ENCODE data around the gene MAGEA3.
"Not testable (repeated sequence)": the region's sequence is repeated elsewhere in the genome, so short reads cannot be mapped to it uniquely, and the experiment has no call there.

The MAGEA3 gene

GRCh38 chrX:152697952-152698931 lies at the start of gene MAGEA3:
MAGEA3 (plus strand) TSS chrX:152698794; CDS start chrX:152700833, 2,039 bp downstream.
- DNase-seq (ENCODE audit: low spot score), result not testable (repeated sequence)

- DNase-seq (ENCODE audit: low spot score), result no peak
These were observed 46.5 kb upstream of the MAGEA3 start for GRCh38 chrX:152652060-152652459.

GRCh38 chrX:152652467-152652866 lies 46.1 kb upstream of the MAGEA3 start:
- no peak for DNase-seq (ENCODE audit: low spot score)

- DNase-seq (ENCODE audit: low spot score), result no peak
These were observed 42.5 kb upstream of the MAGEA3 start for GRCh38 chrX:152656087-152656486.

- no peak for DNase-seq (ENCODE audit: low spot score)
These were observed 41.7 kb upstream of the MAGEA3 start for GRCh38 chrX:152656890-152657289.

- no peak for DNase-seq (ENCODE audit: low spot score)
These were observed 40.3 kb upstream of the MAGEA3 start for GRCh38 chrX:152658302-152658701.

- DNase-seq (ENCODE audit: low spot score), result no peak
These were observed 35.5 kb upstream of the MAGEA3 start for GRCh38 chrX:152663086-152663485.

GRCh38 chrX:152674135-152674534 lies 24.5 kb upstream of the MAGEA3 start:
- DNase-seq (ENCODE audit: low spot score), result no peak

- not testable (repeated sequence) for DNase-seq (ENCODE audit: low spot score)
These were observed 23.9 kb upstream of the MAGEA3 start for GRCh38 chrX:152674652-152675051.

GRCh38 chrX:152681012-152681411 lies 17.6 kb upstream of the MAGEA3 start:
- DNase-seq (ENCODE audit: low spot score), result not testable (repeated sequence)

GRCh38 chrX:152700390-152700789 lies 1.8 kb downstream of the MAGEA3 start:
- not testable (repeated sequence) for DNase-seq (ENCODE audit: low spot score)

GRCh38 chrX:152706500-152706899 lies 7.9 kb downstream of the MAGEA3 start:
- not testable (repeated sequence) for DNase-seq (ENCODE audit: low spot score)

- not testable (repeated sequence) for DNase-seq (ENCODE audit: low spot score)
These were observed 10.6 kb downstream of the MAGEA3 start, which contains the start of gene CSAG2 for GRCh38 chrX:152709173-152709572. CSAG2 (minus strand) TSS chrX:152709273; CDS start chrX:152709112, 161 bp downstream.

- not testable (repeated sequence) for DNase-seq (ENCODE audit: low spot score)
These were observed 14.6 kb downstream of the MAGEA3 start for GRCh38 chrX:152713195-152713594.

- DNase-seq (ENCODE audit: low spot score), result not testable (repeated sequence)
These were observed 15.5 kb downstream of the MAGEA3 start, which contains the start of gene MAGEA2B for GRCh38 chrX:152713815-152714787. MAGEA2B (plus strand) TSS chrX:152714628; CDS start chrX:152717107, 2,479 bp downstream.

GRCh38 chrX:152725409-152725808 lies 26.8 kb downstream of the MAGEA3 start:
- no peak for DNase-seq (ENCODE audit: low spot score)

GRCh38 chrX:152733261-152733975 lies 34.8 kb downstream of the MAGEA3 start, which contains the start of the genes CSAG1 and MAGEA12:
CSAG1 (minus strand) TSS chrX:152733721; CDS start chrX:152732460, 1,261 bp downstream.
MAGEA12 (plus strand) TSS chrX:152733757; CDS start chrX:152736162, 2,405 bp downstream.
- no peak for DNase-seq (ENCODE audit: low spot score)

GRCh38 chrX:152734143-152734858 lies 35.7 kb downstream of the MAGEA3 start:
- not testable (repeated sequence) for DNase-seq (ENCODE audit: low spot score)

GRCh38 chrX:152735101-152735500 lies 36.5 kb downstream of the MAGEA3 start:
- no peak for DNase-seq (ENCODE audit: low spot score)

GRCh38 chrX:152735860-152736511 lies 37.4 kb downstream of the MAGEA3 start:
- no peak for DNase-seq (ENCODE audit: low spot score)

Data from germinal center (tissue), 1 donor.